Iris pigment epithelial cell (primary cell): ENCODE measurements around the gene PLIN5.
A peak's percentile ranks its signal among the peaks of the same experiment; 100 is the strongest.

Experiments
- DNase-seq: peaks from one replicate; pipeline ENCODE4 v3.0.0-alpha.2; 2011; ENCODE audit warnings: low read depth

Gene PLIN5

GRCh38 chr19:4534836-4535658, at the start of gene PLIN5:
PLIN5 (minus strand) TSS chr19:4535224; CDS start chr19:4534074, 1,150 bp downstream.
- peak; percentile 51 for DNase-seq

GRCh38 chr19:4583961-4584669, 49.1 kb upstream of the PLIN5 start:
- no peak for DNase-seq

- DNase-seq = no peak
These were observed 48.2 kb upstream of the PLIN5 start for GRCh38 chr19:4582980-4583842.

- DNase-seq = no peak
These were observed 46.9 kb upstream of the PLIN5 start for GRCh38 chr19:4581666-4582553.

GRCh38 chr19:4580961-4581665, 46.1 kb upstream of the PLIN5 start:
- no peak for DNase-seq

- DNase-seq = no peak
These were observed 45.2 kb upstream of the PLIN5 start for GRCh38 chr19:4580021-4580901.

GRCh38 chr19:4579389-4579788, 44.4 kb upstream of the PLIN5 start:
- no peak for DNase-seq

- DNase-seq = no peak
These were observed 43.7 kb upstream of the PLIN5 start for GRCh38 chr19:4578552-4579248.

- no peak for DNase-seq
These were observed 42.2 kb upstream of the PLIN5 start for GRCh38 chr19:4577020-4577782.

GRCh38 chr19:4576016-4576933, 41.3 kb upstream of the PLIN5 start:
- DNase-seq = peak; percentile 36

- DNase-seq = peak; percentile 79
These were observed 40.4 kb upstream of the PLIN5 start for GRCh38 chr19:4575267-4576015.

- no peak for DNase-seq
These were observed 38.7 kb upstream of the PLIN5 start for GRCh38 chr19:4573682-4574081.

GRCh38 chr19:4571305-4571917, 36.4 kb upstream of the PLIN5 start:
- DNase-seq = no peak

- DNase-seq = no peak
These were observed 35.9 kb upstream of the PLIN5 start for GRCh38 chr19:4570916-4571304.

GRCh38 chr19:4570402-4570801, 35.4 kb upstream of the PLIN5 start:
- DNase-seq = no peak

- DNase-seq = no peak
These were observed 33.9 kb upstream of the PLIN5 start for GRCh38 chr19:4568886-4569285.
